Mesodermal cell (in vitro differentiated cells): Measurements from ENCODE around the gene WBP1L.
"Not testable (repeated sequence)": the region's sequence is repeated elsewhere in the genome, so short reads cannot be mapped to it uniquely, and the experiment has no call there.

Experiments
- H3K27ac ChIP-seq: 2 replicates; pipeline ENCODE4 v1.7.0; 2013; ENCODE audit warnings: mild to moderate bottlenecking, low read depth, low read length, moderate library complexity; ENCODE audit not compliant: severe bottlenecking
- H3K36me3 ChIP-seq: 2 replicates; pipeline ENCODE4 v1.7.1; 2013; ENCODE audit warnings: mild to moderate bottlenecking, low read length, moderate library complexity; ENCODE audit not compliant: control insufficient read depth, insufficient read depth
- H3K4me1 ChIP-seq: one replicate; pipeline ENCODE4 v1.7.1; 2013; ENCODE audit warnings: mild to moderate bottlenecking, low read length; ENCODE audit not compliant: insufficient read depth, control insufficient read depth, poor library complexity, severe bottlenecking
- H3K4me3 ChIP-seq: 2 replicates; pipeline ENCODE4 v1.7.0; 2013; ENCODE audit warnings: low read length, control low read depth, mild to moderate bottlenecking; ENCODE audit not compliant: insufficient read depth, poor library complexity, severe bottlenecking; ENCODE audit errors: extremely low read depth
- H3K9me3 ChIP-seq: 2 replicates; pipeline ENCODE4 v1.7.1; 2013; ENCODE audit warnings: mild to moderate bottlenecking, low read length, moderate library complexity; ENCODE audit not compliant: control insufficient read depth
- WGBS, 2 experiments: methylation state at CpG; one replicate each; pipeline ENCODE4 v1.1.5; 2013; ENCODE audit warnings: missing lambda C conversion rate in 2 of 2; ENCODE audit not compliant: insufficient coverage in 2 of 2; 5-methylcytosine and 5-hydroxymethylcytosine counted together

WBP1L gene

DNA sequence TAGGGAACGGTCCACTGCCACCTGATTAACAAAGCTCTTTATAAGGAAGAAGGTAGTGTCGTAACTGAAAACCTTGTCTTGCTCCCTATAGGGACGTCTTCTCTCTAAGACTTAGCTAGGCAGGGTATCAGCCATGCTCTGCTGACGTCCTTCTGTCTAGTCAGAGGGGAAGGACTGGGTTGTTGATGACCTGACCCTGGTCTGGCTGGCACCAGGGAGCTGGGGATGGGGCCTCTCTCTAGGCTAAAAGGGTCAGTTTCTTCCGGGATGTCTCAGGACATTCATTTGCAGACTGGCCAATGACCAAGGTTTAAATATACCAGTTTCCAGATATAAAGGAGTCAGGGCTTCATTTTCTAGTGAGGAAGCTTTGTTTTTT lies 83.8 kb downstream of the WBP1L start:
- Histone ChIP-seq H3K27ac (no peak overlapping the region), H3K4me1 (no peaks in the 10 kb centered on the region), H3K4me3 (no peak overlapping the region), H3K36me3 (no peaks in the 10 kb centered on the region), H3K9me3 (no peaks in the 10 kb centered on the region)
- WGBS, 2 experiments, result 80 to 83% methylated on average over 3 to 5 of the region's 5 CpGs

DNA sequence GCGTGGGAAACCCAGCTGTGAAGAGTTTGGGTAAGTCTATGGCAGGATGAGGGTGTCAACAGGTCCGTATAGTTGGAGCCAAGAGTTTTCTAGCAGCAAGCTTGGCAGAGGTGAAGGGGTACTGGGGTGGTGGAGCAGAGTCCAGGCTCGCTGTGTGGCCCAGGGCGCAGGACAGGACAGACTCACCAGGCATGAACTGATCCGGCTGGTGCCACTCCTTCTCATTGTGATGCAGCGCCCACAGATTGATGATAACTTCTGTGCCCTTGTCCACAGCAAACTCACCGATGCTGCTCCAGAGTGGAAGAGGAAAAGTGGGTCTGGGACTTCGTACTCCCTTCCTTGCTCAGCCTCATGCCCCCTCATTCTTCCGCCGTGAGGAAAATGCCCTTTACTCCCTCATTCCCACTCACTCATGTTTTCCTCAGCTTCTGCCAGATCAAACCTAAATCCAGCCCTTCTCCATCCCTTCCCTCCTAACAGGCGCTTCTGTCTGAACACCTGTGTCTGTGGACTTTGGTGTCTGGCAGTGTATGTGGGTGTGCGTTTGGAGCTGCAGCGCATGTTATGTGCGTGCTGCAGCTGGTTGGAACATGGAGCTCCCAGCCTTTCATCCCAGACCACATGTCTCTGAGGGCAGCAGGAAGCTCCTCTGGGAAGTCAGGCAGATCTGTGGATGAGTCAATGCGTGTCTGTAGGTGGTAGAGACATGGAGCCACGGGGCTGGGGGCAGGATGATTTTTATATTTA lies 87.7 kb downstream of the WBP1L start:
- Histone ChIP-seq H3K4me3 (no peak overlapping the region), H3K9me3 (no peaks in the 10 kb centered on the region), H3K27ac (no peak overlapping the region), H3K36me3 (no peaks in the 10 kb centered on the region), H3K4me1 (no peaks in the 10 kb centered on the region)
- WGBS, 2 experiments, result 86 to 95% methylated on average over 7 to 10 of the region's 16 CpGs

DNA sequence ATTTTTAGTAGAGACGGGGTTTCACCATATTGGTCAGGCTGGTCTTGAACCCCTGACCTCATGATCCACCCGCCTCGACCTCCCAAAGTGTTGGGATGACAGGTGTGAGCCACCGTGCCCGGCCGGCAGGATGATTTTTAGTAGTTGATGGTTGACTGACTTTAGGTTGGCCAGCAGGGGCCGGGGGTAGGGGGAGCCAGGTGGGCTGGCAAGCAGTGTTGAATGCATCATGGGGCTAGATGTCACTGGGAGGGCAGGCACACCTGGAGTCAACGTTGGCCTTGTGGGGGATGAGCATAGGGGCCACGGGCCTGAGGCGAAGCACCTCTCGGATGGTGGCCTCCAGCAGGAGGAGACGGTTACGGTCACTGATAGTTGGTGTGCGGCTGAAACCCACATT lies 88.5 kb downstream of the WBP1L start:
- WGBS, 2 experiments, result 86 to 97% methylated on average over 10 to 12 of the region's 14 CpGs
- Histone ChIP-seq H3K4me3 (no peak overlapping the region), H3K36me3 (no peaks in the 10 kb centered on the region), H3K4me1 (no peaks in the 10 kb centered on the region), H3K27ac (no peak overlapping the region), H3K9me3 (no peaks in the 10 kb centered on the region)

DNA sequence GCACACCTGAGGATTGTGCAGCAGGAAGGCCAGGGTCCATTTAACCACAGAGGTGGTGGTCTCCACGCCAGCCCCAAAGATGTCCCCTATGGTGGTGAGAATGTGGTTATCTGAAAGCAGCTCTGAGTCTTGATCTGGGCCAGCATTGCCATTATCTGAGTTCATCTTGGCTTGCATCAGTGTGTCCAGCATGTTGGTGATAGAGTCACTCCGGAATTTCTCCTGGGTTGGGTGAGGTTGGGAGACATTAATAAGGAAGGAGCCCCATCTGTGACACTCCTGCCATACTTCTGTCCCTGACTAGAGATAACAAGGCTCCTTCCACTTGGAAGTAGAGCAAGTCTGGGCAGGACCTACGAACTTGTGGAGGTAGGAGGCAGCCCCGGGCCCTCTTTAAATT lies 89.2 kb downstream of the WBP1L start:
- H3K36me3 ChIP-seq, result no peaks in the 10 kb centered on the region
- H3K9me3 ChIP-seq, result no peaks in the 10 kb centered on the region
- 100% methylated on average over 3 of the region's 4 CpGs; no CpG with 5 or more reads in 1 of the 2 experiments for WGBS, 2 experiments
- H3K27ac ChIP-seq, result no peak overlapping the region
- no peaks in the 10 kb centered on the region for H3K4me1 ChIP-seq
- no peak overlapping the region for H3K4me3 ChIP-seq

DNA sequence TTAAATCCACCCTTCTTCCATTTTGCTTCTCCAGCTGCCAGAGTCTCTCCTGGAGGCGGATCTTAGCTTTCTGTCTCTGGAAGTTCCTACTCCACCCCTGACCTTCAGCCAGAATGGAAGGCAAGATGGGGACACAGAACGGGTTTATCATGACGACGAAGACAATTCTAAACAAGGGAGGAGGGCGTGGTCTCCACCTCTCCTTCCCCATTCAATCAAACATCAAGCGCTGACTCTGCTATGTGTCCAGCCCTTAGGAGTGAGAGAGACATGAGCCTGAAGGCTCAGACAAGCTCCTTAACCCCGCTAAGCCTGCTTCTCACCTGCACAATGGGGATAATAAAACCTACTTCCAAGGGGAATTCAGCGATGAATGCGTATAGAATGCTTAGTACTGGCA lies 90.4 kb downstream of the WBP1L start:
- no peak overlapping the region for H3K27ac ChIP-seq
- 78 to 89% methylated on average over 6 to 7 of the region's 9 CpGs for WGBS, 2 experiments
- no peak overlapping the region for H3K4me3 ChIP-seq
- H3K9me3 ChIP-seq, result no peaks in the 10 kb centered on the region
- no peaks in the 10 kb centered on the region for H3K36me3 ChIP-seq
- H3K4me1 ChIP-seq, result no peaks in the 10 kb centered on the region

DNA sequence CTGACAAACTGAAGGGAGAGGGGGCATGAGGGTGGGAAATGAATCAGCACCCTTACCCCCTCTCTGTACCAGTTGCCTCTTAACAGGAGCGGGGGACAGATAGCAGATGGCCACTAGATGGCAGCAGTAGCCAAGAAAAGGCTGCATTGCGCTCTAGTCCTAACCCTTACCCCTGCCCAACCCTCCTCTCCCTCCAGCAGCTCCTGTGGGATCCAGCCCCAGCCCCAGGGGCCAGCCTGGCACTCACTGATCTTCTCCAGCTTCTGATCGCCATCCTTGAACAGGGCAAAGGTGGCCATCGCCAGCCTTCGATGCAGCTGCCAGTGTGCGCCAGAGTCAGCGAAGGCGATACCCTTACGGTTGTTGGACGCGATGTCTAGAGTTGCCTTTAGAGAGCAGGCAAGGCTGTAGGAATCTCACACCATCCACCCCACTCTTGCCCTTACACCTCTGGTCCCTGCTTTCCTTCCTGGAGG lies 91.3 kb downstream of the WBP1L start:
- H3K9me3 ChIP-seq, result no peaks in the 10 kb centered on the region
- H3K4me3 ChIP-seq, result no peak overlapping the region
- H3K36me3 ChIP-seq, result no peaks in the 10 kb centered on the region
- no peaks in the 10 kb centered on the region for H3K4me1 ChIP-seq
- 66 to 71% methylated on average over 9 to 11 of the region's 11 CpGs for WGBS, 2 experiments
- no peak overlapping the region for H3K27ac ChIP-seq

DNA sequence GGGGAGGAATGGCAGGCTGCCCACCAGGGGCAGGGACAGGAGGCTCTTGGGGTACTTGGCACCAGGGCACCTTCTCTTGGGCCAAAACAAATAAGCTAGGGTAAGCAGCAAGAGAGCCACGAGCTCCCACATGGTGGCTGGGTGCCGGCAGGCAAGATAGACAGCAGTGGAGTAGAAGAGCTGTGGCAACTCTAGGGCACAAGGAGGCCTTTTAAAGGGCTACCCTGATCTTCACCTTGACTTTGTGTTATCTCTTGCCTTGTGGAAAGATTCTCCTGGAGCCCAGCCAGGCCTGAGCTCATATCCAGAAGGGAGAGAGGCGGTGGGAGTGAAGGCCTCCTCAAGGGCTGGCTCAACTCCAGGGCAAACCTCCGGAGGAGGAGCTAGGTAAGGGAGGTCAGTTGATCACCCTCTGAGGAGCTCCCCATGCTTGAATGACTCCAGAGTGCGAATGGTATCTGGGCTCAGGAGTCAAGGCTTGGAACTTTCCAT lies 93.5 kb downstream of the WBP1L start, which contains the start of gene CYP17A1:
CYP17A1 (minus strand) TSS at position 184 of the 492 bp plus-strand sequence; CDS start at position 132, 52 bp downstream.
- WGBS, 2 experiments, result 89 to 98% methylated on average over 3 to 5 of the region's 5 CpGs
- Histone ChIP-seq H3K36me3 (no peaks in the 10 kb centered on the region), H3K9me3 (no peaks in the 10 kb centered on the region)

DNA sequence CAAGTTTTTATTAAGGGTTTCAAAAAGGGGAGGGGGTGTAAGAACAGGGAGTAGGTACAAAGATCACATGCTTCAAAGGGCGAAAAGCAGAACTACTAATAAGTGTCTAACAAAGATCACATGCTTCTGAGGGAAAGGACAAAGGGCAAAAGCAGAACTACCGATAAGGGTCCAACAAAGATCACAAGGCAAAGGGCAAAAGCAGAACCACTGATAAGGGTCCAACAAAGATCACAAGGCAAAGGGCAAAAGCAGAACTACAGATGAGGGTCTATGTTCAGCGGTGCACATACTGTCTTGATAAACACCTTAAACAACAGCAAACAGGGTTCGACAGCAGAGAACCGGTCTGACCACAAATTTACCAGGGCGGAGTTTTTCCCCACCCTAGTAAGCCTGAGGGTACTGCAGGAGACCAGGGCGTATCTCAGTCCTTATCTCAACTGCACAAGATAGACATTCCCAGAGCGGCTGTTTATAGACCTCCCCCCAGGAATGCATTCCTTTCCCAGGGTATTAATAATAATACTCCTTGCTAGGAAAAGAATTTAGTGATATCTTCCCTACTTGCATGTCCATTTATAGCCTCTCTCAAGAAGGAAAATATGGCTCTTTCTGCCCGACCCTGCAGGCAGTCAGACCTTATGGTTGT lies 94.7 kb downstream of the WBP1L start:
- 97 to 98% methylated on average over 4 to 6 of the region's 9 CpGs for WGBS, 2 experiments
- H3K4me1 ChIP-seq, H3K36me3 ChIP-seq, H3K27ac ChIP-seq, H3K9me3 ChIP-seq, H3K4me3 ChIP-seq: not testable (repeated sequence)

More for the DNA sequence above, 93.5 kb downstream of the WBP1L start, which contains the start of gene CYP17A1:
- no peak within 1 kb of the TSS for H3K27ac ChIP-seq
- H3K4me3 ChIP-seq, result no peak within 1 kb of the TSS
- H3K4me1 ChIP-seq, result no peaks in the 10 kb centered on the region

DNA sequence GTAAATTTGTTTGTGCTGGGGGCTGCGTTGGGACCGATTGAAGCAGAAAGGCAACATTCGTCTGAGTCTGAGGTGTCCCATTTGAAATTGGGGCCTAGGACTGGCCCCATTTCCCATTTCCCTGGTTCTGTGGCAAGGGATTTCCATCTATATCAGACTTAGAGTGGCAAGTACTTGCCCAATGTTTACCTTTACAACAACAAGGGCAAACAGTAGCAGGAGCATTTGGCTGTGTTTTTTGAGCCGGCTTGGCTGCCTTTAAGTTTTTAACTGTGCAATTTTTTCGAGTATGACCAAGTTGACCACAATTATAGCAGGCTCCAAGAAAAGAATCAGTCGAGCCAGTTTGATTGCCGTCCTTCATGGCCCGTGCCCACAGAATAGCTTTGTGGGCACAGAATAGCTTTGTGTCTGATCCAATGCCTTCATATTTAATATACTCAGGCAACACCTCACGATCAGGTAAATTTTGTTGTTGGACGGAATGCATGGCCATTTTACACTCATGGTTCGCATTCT lies 98.1 kb downstream of the WBP1L start:
- Histone ChIP-seq H3K27ac (no peak overlapping the region), H3K36me3 (no peaks in the 10 kb centered on the region), H3K4me1 (no peaks in the 10 kb centered on the region), H3K4me3 (no peak overlapping the region), H3K9me3 (no peaks in the 10 kb centered on the region)
- WGBS, 2 experiments, result 90 to 92% methylated on average over 8 to 10 of the region's 11 CpGs

DNA sequence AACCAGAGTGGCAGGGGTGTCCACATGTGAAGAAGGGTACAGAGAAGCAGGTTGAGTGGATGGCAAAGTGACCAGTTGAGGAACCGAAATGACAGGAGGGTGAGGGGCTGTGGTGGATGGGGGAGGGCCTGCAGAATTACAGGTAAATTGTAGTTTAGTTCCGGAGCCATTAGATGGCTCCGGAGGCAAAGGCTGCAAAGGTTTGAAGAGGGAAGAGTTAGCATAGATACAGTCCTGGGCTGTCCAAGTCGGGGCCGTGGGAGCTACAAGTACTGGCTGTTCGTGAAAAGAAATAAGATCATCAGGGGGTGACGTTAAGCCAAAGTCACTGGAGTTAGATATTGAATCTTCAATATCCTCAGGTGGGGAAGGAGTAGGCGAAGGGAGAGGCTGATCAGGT lies 99.4 kb downstream of the WBP1L start:
- not testable (repeated sequence) for H3K4me3 ChIP-seq, H3K27ac ChIP-seq, H3K4me1 ChIP-seq, H3K36me3 ChIP-seq, H3K9me3 ChIP-seq
- 61 to 68% methylated on average over 8 of the region's 8 CpGs for WGBS, 2 experiments
